Activated B cell treated with CpG ODN at 0.5 μM for 24 hours (primary cell): Measurements from ENCODE around the gene PDE9A. TPM values are rescaled to one million over a fixed set of nuclear protein-coding genes. Genes with fewer than 3 reads are reported as not detected.

Experiments
- ATAC-seq: fragments of 200-7000 bp; cut with Tn5 transposase; one replicate; pipeline ENCODE4 v1.10.0; 2021; ENCODE audit warnings: low read depth, mild to moderate bottlenecking, moderate library complexity
- CTCF ChIA-PET: fragments of 350-600 bp; sonication (Branson Sonifier 250); formaldehyde crosslinking; loops from one replicate; lab custom pipeline; 2021; ENCODE audit warnings: antibody characterized with exemption; lab: Charles Lee
- POLR2A ChIA-PET: fragments of 350-600 bp; sonication (Branson Sonifier 250); formaldehyde crosslinking; loops from one replicate; lab custom pipeline; 2021; ENCODE audit warnings: antibody characterized with exemption; lab: Charles Lee
- DNase-seq: peaks from one replicate; pipeline ENCODE4 v3.0.0; 2022
- H3K27ac Mint-ChIP-seq: one replicate; pipeline ENCODE4 v1.8.0; 2020; ENCODE audit warnings: mixed read lengths
- H3K27me3 Mint-ChIP-seq: one replicate; pipeline ENCODE4 v1.8.0; 2021; ENCODE audit warnings: mixed read lengths
- H3K36me3 Mint-ChIP-seq: one replicate; pipeline ENCODE4 v1.8.0; 2021; ENCODE audit warnings: low read depth, mixed read lengths
- H3K4me1 Mint-ChIP-seq: one replicate; pipeline ENCODE4 v1.8.0; 2021; ENCODE audit warnings: mixed read lengths
- H3K4me3 Mint-ChIP-seq: one replicate; pipeline ENCODE4 v1.8.0; 2020; ENCODE audit warnings: mild to moderate bottlenecking, mixed read lengths
- H3K9me3 Mint-ChIP-seq: one replicate; pipeline ENCODE4 v1.8.0; 2020; ENCODE audit warnings: mixed read lengths
- CTCF ChIP-seq: fragments of 200-600 bp; IDR thresholded peaks from one replicate; pipeline ENCODE4 v1.8.0; 2022; ENCODE audit warnings: antibody characterized with exemption, mild to moderate bottlenecking
- intact Hi-C: fragments of 100-400 bp; cut with micrococcal nuclease; formaldehyde crosslinking; loops from one replicate; pipeline ENCODE4 v1.15.1; 2024
- total RNA-seq: library from RNA; stranded (reverse); gene quantifications from 2 replicates; pipeline ENCODE4 v1.2.3, GENCODE V29; 2022

PDE9A gene
- total RNA-seq, 1 donor from 2014 or later = 0.58 TPM

- peaks cover 6% of the 10 kb centered on the region for H3K4me1 Mint-ChIP-seq
- ATAC-seq (no peak), DNase-seq (no peak)
- no peak overlapping the region for H3K4me3 Mint-ChIP-seq
- ChIA-PET CTCF (no interaction called here), POLR2A (no interaction called here)
- intact Hi-C loops = no loop called here
- no peaks in the 10 kb centered on the region for H3K36me3 Mint-ChIP-seq
- no peaks in the 10 kb centered on the region for H3K9me3 Mint-ChIP-seq
- no peak for TF ChIP-seq CTCF
- no peak overlapping the region for H3K27ac Mint-ChIP-seq
- H3K27me3 Mint-ChIP-seq = peaks cover 6% of the 10 kb centered on the region
These were observed 17.5 kb downstream of the PDE9A start for GRCh38 chr21:42670884-42671283.

GRCh38 chr21:42671778-42672593 lies 18.6 kb downstream of the PDE9A start:
- Mint-ChIP-seq H3K4me3 (no peak overlapping the region), H3K27me3 (peaks cover 10% of the 10 kb centered on the region), H3K9me3 (no peaks in the 10 kb centered on the region), H3K36me3 (no peaks in the 10 kb centered on the region), H3K4me1 (peaks cover 6% of the 10 kb centered on the region), H3K27ac (no peak overlapping the region)
- ChIA-PET CTCF (no interaction called here), POLR2A (no interaction called here)
- intact Hi-C loops = no loop called here
- DNase-seq (no peak), ATAC-seq (no peak)
- TF ChIP-seq CTCF = no peak

GRCh38 chr21:42672699-42673458 lies 19.5 kb downstream of the PDE9A start:
- POLR2A ChIA-PET = no interaction called here
- no peak for TF ChIP-seq CTCF
- Mint-ChIP-seq H3K9me3 (no peaks in the 10 kb centered on the region), H3K4me1 (peaks cover 5% of the 10 kb centered on the region), H3K27ac (no peak overlapping the region), H3K4me3 (no peak overlapping the region), H3K27me3 (peaks cover 13% of the 10 kb centered on the region), H3K36me3 (no peaks in the 10 kb centered on the region)
- no peak for DNase-seq
- ATAC-seq = no peak
- intact Hi-C loops = no loop called here
- CTCF ChIA-PET = no interaction called here

- no peak for ATAC-seq
- Mint-ChIP-seq H3K27ac (no peak overlapping the region), H3K9me3 (no peaks in the 10 kb centered on the region), H3K4me3 (no peak overlapping the region), H3K36me3 (no peaks in the 10 kb centered on the region), H3K4me1 (no peaks in the 10 kb centered on the region), H3K27me3 (peaks cover 11% of the 10 kb centered on the region)
- TF ChIP-seq CTCF = no peak
- POLR2A ChIA-PET = no interaction called here
- CTCF ChIA-PET = no interaction called here
- intact Hi-C loops = no loop called here
- no peak for DNase-seq
These were observed 20.4 kb downstream of the PDE9A start for GRCh38 chr21:42673633-42674328.
